Measurements from ENCODE around the gene MED27. TPM values are rescaled to one million over a fixed set of nuclear protein-coding genes. Genes with fewer than 3 reads are reported as not detected.

Gene MED27
- total and polyA plus RNA-seq, 2 of the 13 experiments (the other 11 are each of a cell fraction or from before 2014, with no cell fraction given), result 16.9 to 19.0 TPM

- POLR2A ChIA-PET, result no interaction called here
- FAIRE-seq, result no peak
- H3K36me3 ChIP-seq (replicated peaks in 1 of 2; ENCODE audit: control insufficient read depth in 1 of 2, insufficient read depth in 2 of 2, low read length in 2 of 2), result no peaks in the 10 kb centered on the region
Observed at GRCh38 chr9:131984564-131984963, 95.1 kb downstream of the MED27 start.

More at GRCh38 chr9:131984564-131984963, 95.1 kb downstream of the MED27 start:
- CTCF ChIA-PET (ENCODE audit: low intra/inter-chr PET ratio, low total read pairs), result no interaction called here
- Histone ChIP-seq H3K4me3 (replicated peaks in 1 of 3; ENCODE audit: insufficient read depth in 1 of 3, low read depth in 2 of 3, low read length in 3 of 3) (no peak overlapping the region), H4K20me1 (ENCODE audit: insufficient read depth, low read length) (no peaks in the 10 kb centered on the region), H3K79me2 (ENCODE audit: insufficient read depth, low read length) (no peaks in the 10 kb centered on the region), H3K4me1 (ENCODE audit: insufficient read depth, low read length) (peaks cover 11% of the 10 kb centered on the region), H3K27ac (ENCODE audit: extremely low read length, insufficient read depth, low read length) (no peak overlapping the region), H3K4me2 (ENCODE audit: low read depth, low read length) (no peak overlapping the region), H2AFZ (ENCODE audit: low read length) (no peak overlapping the region), H3K27me3 (ENCODE audit: control insufficient read depth in 1 of 2, insufficient read depth in 2 of 2, low read length in 2 of 2) (no peaks in the 10 kb centered on the region), H3K9me3 (ENCODE audit: low read length) (no peaks in the 10 kb centered on the region), H3K9ac (ENCODE audit: insufficient read depth, low read depth, low read length) (no peak overlapping the region)
- intact Hi-C loops (cut with micrococcal nuclease; ENCODE audit: unreplicated experiment), result no loop called here
- in situ Hi-C loops (cut with HindIII; ENCODE audit: extremely low pct_ligation_motif_present, low pct_unique_long_range_greater_than_20kb), result no loop called here
- 100% methylated on average over 1 of the region's 1 CpG for WGBS (ENCODE audit: low lambda C conversion rate)
- BruUV-seq (replicated peaks), result no TSS peak
- no peak for ATAC-seq
- TF ChIP-seq ELK4 (CRISPR knock-in tag; IDR thresholded peaks at IDR 0.05; ENCODE audit: borderline replicate concordance) (no peak), ZNF703 (CRISPR knock-in tag; IDR thresholded peaks at IDR 0.05; ENCODE audit: borderline replicate concordance) (no peak), SRY (CRISPR knock-in tag; IDR thresholded peaks at IDR 0.05) (no peak), ZBTB49 (CRISPR knock-in tag; IDR thresholded peaks at IDR 0.05; ENCODE audit: borderline replicate concordance) (no peak), ATF7 (IDR thresholded peaks at IDR 0.05) (no peak), ATF7 (CRISPR knock-in tag; IDR thresholded peaks at IDR 0.05) (no peak), SRSF9 (IDR thresholded peaks at IDR 0.05; ENCODE audit: borderline replicate concordance, insufficient read depth, low read depth, low read length, poor library complexity, severe bottlenecking) (no peak), SRSF1 (optimal IDR thresholded peaks at IDR 0.05; ENCODE audit: low read depth, low read length) (no peak), ZNF577 (CRISPR knock-in tag; IDR thresholded peaks at IDR 0.05; ENCODE audit: borderline replicate concordance, low read depth) (no peak), YEATS4 (CRISPR knock-in tag; IDR thresholded peaks at IDR 0.05; ENCODE audit: borderline replicate concordance) (no peak), HOXA5 (CRISPR knock-in tag; IDR thresholded peaks at IDR 0.05) (no peak), POGZ (CRISPR knock-in tag; IDR thresholded peaks at IDR 0.05) (no peak), BRCA1 (CRISPR knock-in tag; IDR thresholded peaks at IDR 0.05) (no peak), TBL1XR1 (IDR thresholded peaks at IDR 0.05; ENCODE audit: borderline replicate concordance, low read length, partially characterized antibody) (no peak), ZNF558 (CRISPR knock-in tag; IDR thresholded peaks at IDR 0.05; ENCODE audit: borderline replicate concordance) (no peak), ZFP36L1 (CRISPR knock-in tag; IDR thresholded peaks at IDR 0.05) (no peak), ZBTB20 (CRISPR knock-in tag; IDR thresholded peaks at IDR 0.05; ENCODE audit: borderline replicate concordance, low read depth) (no peak)
- no peak for DNase-seq (ENCODE audit: low spot score)
